Stimulated activated CD4-positive, alpha-beta T cell treated with anti-CD3 and anti-CD28 coated beads, TNF-alpha, amount 100 ng/mL, for 1 hour (primary cell): ENCODE results near the gene NRCAM.

ENCODE experiments used
- DNase-seq, 3 donors: peaks; one replicate each; pipeline ENCODE4 v3.0.0-alpha.2; 2020; ENCODE audit warnings: low read depth in 3 of 3, low spot score in 1 of 3

NRCAM gene

DNA sequence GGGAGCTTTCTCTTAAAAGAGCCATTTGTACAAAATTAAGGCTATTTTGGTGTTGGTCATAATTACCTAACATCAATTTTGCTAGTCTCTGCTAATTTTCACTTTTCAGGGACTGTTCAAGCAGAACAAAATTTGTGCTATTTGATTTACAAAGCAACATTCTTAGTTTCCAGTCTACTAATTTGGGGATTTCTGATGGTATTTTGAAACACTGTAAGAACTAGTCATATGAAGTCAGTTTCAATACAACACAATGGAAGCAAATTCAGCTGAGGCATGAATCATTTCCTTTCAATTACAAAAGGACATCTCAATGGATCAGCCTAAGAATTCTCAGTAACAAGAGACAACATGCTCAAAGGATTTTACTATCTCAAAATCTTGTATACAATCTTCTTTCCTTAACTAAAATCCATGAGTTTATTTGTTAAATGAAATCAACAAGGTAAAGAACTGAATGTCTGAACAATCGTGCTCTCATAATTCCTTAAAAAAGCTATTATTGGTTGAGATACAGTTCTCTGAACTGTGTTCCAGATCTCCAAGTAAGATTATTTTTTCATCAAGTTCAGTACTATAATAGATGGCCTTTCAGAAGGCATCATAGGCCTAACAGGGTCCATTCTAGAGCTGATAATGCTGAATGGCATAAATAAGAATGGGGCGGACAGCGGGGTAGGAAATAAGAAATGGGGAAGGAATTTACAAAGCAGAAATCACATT, 144.6 kb downstream of the NRCAM start:
- no peak for DNase-seq

DNA sequence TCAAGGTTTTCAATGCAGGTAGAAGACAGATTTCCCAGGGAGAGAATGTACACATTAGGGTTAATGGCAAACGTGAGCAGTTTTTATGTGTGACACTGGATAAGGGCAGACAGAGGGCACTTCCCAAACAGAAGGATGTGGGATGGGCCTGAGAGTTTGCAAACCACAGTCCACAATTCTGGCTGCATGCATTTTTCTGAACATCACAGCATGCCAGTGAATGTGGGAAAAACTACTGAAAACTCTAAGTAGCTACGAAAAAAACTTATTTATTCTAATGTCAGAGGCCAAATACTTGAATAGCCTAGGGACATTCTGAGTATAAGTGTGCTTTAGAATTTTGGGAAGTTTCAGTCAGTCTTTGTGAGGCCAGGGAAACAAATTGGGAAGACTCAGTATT, 145.9 kb downstream of the NRCAM start:
- DNase-seq, result no peak

DNA sequence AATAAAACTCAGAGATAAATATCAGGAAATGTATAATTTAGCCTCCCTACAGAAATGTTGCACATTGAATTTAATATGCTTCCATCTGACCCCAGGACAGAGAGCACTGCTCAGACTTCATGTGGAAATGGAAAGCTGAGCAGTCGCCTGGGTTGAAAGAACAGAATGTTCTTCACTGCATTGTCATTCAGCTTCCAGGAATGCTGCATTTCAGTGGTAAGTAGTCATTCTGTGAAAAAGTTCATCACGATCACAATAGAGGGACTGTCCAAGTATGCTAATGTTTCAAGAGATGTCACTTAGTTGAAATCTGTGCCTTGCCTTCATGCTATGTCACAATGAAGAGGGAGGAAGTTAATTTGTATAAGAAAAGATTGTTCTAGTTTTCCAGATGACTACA, 147.3 kb downstream of the NRCAM start:
- no peak for DNase-seq

DNA sequence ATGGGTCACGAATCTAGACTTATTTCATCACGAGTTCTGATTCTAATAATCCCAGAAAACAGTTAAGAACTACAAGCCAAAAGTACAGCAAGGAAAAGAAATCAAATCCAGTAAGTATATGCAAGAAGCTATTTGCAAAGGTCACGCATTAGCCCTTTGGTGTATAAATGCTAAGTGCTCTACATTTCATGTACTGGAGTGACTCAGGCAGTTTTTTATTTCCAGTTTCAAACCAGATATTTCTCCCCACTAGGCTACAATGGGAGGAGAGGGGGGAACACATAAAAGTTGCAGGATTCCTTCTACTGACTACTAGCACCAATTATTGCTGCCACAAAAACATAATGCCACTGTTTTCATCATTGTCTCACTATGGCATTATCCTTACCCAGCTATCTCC, 148.0 kb downstream of the NRCAM start:
- no peak for DNase-seq

DNA sequence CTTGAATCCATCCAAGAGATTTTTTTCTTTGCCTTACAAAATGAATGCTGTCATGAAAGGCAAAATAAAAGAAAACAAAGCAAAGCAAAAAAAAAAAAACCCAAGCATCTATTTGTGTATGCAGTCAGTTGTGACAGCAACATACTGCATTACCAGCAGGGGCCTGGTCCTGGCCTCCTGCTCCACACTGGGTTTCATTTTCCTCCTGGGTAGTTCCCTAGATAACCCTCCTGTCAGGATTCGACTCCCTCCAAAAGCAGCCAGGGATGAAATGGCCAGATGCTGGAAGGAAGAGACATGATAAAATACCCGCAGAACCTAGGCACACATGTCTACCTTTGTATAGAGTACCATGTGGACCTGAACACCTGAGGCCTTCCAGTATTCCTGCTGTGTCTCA, 148.6 kb downstream of the NRCAM start:
- DNase-seq, result no peak

DNA sequence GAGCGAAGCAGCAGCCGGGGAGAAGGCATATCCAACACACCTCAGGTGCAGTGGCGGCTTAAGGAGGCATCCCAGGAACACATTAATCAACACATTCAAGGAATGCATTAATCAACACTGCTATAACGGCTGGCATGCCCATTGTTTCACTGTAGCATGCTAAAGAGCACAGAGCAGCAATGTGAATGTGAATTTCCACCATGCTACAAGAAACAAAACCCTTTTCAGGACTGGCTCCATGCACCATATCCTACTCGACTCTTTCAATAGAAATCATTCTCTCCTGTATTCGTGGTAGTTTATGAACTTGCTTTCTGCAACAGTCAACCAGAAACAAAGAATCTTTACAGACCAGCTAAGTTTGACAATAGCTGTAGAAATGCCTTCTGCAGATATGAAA, 149.0 kb downstream of the NRCAM start:
- DNase-seq, result no peak

DNA sequence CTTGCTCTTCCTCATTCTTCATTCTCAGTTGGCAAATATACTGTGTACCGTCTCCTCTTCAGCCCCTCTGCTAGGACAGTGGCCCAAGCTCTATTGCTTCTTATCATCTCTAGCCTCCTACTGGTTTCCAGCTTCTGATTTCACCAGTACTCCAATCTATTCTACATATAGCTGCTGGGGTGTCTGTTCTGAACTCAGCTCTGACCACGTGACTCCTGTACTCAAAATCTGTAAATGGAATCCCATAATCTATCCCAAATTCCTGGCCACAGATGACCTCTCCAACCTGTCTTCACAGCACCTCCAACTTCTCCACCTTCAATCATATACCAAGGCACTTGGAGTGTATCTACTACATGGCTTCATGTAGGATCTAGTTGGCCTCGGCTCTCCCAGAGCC, 152.9 kb downstream of the NRCAM start:
- no peak for DNase-seq

DNA sequence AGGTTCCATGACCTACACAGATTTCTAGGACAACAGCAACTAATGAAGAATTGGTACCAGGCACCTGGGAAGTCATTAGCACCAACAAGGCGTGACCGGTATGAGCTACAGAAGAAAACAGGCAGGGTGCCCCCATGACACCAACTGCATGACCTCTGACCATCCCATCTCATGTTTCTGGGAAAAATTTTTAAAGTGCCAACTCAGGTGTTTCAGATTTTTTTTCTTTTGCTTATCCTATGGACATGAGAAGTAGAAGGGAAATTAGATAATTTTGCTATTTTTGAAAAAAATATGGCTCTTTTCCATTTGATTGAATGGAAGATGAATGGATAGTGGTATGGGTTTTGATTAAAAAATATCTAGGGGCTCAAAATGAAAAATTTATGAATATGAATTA, 154.8 kb downstream of the NRCAM start:
- DNase-seq, result no peak

DNA sequence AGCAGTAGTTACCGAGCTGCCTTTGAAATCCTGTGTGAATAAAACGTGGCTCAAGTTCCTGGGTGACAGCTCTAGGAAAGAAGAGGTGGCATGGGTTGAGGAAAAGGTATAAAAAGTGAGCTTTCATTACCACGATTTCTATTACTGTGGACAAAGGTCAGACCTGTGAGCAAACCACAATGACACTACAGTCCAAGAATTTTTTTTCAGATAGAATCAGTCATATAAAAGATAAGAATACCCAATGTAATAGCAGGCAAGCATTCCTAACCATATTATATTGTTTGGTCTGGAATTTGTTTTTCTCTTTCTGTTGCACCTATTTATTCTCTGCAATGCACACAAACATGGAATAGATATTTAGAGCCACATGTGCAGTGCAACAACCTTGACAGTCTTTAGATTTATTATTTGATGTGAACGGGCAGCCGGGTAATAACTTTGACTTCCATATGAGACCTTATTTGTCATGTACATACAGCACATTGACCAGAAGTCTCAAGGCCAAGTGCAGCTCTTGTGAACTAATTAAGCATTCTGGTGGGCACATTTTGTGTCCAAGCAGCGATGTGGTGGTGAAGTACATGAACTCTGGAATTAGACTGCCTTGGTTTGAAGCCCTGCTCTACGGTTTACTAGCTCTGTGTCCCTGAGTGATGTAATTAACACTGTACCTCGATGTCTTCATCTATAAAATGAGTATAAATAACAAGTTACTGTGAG, 156.8 kb downstream of the NRCAM start:
- DNase-seq, result no peak

DNA sequence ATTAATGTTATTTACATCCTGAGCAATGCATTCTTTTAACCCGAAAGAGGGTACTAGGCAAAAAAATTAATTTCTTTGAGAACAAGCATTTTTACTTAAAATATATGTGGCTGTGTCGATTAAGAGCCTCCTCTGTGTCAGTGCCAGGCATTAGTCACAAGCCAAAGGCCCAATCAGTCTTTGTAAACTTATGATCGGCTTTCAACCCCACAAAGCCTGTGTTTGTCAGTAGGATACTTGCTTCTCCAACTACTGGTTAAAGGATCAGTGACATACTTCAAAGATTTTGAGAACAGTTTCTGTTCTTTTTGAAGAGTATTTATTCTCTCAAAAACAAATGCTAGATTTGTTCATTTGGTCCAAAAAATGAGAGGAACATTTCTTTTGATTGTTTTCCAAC, 159.3 kb downstream of the NRCAM start:
- no peak for DNase-seq

DNA sequence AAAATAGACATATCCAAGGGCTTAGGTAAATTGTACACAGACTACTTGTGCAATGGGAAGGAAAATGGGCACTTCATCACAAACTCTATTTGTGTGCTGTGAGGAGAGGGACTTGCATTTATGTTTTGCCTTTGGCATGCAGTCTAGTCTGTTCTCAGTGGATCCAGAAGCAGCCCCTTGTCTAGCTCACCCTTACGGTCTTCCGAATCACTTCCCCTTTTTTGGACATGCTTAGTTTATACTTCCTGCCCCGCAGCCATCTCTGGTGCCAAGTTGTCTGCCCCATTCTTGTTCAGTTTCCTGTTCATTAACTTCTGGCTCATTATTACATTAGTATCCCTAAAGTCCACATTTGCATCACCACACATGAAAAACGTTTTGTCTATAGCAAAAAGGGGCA, 161.6 kb downstream of the NRCAM start:
- DNase-seq, result no peak

DNA sequence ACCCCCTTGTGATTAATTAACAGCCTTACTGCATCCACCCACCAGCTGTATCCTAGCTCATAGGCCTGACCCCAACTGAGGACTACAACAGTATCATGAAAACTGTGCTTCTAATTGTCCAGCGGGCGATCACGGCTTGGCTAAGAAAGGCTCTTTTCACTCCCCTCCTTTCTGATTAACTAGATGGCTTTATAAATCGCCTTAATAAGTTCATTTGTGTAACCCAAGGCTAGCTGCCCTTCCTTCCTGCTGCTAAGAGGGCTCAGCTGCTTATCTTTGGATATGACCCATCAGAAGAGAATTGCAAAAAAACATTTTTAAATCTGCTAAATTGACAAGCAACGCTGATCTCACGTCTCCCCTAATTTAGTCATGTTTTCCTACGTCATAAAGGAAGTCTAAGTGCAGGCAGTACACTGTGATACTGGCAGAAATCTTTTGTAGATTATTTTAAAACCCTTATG, 163.1 kb downstream of the NRCAM start:
- DNase-seq, result no peak

DNA sequence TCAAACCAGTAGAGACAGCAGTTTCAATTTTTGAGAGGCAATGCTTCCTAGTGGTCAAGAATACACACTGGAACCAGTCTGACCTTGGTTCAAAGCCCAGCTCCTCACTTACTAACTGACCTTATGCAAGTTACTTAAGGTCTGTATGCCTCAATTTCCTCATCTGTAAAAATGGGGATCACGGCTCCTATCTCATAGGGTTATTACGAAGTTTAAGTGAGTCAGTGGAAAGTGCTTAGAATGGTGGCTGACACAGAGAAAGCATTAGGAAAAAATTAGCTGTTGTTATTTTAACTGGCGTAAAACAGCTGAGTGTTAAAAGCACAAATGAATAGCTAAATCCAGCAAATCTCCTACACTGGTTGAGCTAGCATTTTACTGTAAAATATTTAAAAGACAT, 163.7 kb downstream of the NRCAM start:
- DNase-seq, result no peak

DNA sequence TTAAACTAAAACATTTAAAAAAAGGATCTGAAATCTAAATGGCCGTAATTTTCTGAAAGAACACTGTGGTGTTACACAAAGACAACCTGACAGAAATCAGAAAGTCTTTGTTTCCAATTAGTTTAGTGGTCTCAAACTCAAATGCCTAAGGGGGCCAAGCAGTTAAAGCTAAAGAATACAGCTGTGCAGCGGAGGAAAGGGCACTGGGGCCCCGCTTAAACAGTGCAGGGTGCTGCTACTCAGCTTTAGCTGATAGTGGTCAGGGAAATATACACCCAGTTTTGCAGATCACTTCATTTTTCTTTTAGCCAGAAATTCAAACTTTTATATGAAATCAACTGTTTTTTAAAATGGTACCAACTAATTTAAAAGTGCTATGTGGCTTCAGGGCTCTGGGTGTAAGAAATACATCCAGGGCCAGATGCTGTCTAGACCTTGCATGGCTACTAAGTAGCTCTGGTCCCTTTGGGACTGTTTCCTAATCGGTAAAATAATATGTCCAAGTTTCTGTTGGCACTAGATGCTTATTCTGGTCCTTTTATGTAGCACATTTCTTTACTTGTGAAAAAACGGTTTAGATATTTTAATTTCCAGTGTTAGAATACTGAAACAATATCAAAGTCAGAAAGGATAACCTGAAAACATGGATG, 164.3 kb downstream of the NRCAM start:
- DNase-seq, result no peak

DNA sequence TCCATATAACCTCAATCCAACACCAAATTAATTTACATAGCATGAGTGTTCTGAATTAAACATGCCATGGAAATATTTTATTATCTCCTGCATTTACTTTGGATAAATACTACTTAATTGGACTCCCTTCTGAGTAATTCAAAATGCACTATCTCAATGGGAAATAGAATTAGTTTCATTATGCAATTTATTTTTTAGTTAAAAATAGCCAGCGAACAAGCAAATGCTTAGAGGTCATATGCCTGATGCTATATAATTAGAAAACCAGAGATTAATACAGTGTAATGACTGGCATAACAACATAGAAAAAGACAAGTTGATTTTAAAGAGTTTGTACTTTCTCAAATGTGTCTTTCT, 165.1 kb downstream of the NRCAM start:
- no peak for DNase-seq

DNA sequence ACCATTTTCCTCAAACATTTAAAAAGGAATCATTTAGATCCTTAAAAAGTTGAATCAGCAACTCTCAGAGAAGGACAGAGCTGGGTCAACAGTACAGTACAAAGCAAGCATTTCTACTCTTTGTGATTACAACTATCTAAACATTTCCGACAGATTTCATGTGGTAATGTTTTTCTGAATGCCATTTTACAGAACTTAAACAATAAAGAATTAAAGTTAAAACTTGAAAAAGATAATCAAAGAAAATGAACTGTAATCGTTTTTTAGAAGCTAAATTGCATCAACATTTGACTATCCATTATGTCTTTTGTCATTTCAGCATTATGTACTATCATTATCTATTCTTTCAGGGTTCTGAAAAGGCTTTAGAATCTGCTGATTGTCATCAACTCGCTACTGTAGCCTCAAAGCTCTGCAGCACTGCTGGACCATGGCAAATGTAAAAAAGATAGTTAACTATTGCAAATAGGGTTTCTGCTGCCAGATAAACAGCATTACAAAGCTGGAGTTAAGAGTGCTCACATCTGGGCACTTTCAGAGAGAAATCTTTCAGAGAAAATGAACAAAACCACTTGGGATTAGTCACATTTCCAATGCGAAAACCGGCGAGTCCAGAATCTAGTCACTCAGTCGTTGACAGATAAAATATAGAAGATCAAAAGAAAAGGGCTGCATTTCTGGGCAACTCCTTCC, 165.6 kb downstream of the NRCAM start:
- DNase-seq, result no peak

DNA sequence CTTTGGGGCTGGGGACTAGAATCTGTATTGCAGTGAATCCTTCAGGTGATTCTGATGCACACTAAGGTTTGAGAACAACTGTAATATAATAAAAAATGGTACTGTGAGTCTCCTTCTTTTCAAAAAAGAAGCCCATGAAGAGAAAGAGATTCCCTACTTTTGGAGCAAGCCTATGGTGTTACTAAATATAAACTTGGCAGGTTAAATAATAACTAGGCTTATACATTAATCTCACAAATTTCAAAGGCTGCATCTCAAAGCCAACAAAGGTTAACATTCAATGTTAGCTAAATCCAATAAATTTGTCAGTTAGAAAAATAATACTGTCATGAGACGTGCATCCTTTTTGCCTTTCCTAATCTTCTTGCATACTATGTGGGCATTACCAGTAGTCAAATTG, 166.4 kb downstream of the NRCAM start:
- DNase-seq, result no peak

DNA sequence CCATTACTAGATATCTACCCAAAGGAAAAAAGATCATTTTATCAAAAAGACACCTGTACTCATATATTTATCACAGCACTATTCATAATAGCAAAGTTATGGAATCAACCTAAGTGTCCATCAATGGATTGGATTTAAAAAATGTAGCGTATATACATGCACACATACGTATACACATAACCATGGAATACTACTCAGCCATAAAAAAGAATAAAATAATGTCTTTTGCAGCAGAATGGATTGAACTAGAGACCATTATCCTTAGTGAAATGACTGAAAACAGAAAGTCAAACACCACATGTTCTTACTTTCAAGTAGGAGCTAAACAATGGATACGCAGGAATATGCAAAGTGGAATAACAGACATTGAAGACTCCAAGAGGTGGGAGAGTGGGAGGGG, 168.4 kb downstream of the NRCAM start:
- DNase-seq, result no peak

DNA sequence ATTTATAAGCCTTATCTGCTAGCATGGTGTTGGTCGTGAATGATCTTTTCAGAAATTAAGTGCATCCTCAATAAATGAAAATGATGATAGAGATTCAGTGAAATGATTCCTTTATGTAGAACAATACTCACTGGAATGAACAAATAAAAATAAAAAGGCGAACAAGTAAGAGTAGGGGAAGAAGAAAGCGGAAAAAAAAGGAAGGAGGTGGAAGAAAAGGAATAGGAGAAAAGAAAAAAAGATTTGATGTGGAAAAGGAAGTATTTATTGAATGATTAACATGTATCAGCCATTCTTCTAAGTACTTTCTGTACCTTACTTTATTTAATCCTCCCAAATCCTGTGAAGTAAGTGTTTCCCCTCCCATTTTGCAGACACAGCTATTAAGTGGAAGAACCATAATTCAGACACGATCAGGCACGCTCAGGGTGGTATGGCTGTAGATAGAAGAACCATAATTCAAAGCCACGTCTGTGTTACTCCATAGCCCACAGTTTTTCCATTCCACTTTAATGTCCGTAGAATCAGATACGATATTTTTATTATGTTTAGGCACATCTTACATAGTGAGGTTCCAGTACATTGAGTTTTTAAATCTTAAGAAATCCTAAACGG, 169.8 kb downstream of the NRCAM start:
- DNase-seq, result no peak

DNA sequence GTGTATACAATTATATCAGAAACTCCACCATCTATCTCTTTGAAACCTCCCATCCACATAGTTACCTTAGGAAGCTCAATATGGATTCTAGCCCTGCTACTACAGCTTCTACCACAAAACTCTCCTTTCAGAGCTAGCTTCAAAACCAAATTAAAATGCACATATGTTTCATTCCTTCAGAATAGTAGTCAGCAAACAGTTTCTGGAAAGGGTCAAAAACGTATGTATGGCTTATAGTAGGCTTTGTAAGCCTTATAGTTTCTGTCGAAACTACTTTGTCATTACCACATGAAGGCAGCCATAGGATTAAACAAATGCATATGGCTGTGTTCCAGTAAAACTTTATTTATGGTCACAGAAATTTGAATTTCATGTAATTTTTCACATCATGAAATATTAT, 170.5 kb downstream of the NRCAM start:
- no peak for DNase-seq

DNA sequence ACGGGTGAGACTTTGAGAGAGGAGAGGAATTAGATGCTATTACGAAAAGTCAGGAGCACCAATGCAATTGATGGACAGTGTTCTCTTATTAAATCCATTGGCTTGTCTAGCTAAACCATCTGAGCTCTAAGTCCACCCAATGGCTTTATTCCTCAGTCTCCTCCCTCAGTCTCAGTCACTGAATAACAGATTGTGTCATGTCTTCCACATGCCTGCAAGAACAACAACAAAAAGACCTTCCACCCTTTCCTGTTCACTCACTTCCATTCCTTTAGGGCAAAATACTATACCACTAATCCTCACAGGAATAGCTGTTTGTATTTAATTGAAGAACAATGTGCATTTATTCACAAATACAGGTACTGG, 171.2 kb downstream of the NRCAM start:
- no peak for DNase-seq
